GM18526 (cell line): ENCODE results near the gene FRMPD4.

Experiments
- POLR2A ChIP-seq: IDR thresholded peaks from 3 replicates; pipeline ENCODE4 v1.6.1; 2011; ENCODE audit not compliant: insufficient read length; ENCODE audit errors: extremely low read depth

FRMPD4 gene

DNA sequence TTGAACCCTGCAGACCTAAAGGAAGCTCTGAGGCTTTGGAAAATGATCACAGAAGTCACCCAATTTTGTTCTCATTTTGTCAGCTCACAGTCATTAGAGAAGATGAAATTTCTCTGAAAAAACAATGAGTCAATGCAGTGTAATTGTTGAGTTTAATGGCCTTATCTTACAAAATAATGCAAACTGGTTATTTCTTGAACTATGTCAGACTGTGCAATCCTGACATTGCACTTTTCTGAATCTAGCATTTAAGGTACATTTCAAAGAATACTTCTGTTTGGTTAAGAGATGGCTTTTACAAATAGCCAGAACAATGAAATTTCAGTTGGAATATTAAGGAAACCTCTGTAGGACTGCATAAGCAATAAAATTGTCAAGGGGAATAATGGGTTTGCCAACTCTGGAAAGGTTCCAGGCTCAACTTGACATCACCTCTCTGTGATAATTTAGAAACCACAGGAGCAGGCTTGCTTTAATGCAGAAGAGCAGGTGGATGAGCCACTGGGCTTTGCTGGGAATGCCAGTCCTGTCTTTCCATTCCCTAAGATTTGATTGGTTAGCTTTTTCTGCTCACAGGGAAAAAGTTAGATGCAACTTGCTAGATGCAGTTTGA, 222.8 kb downstream of the FRMPD4 start:
- no peak for TF ChIP-seq POLR2A

DNA sequence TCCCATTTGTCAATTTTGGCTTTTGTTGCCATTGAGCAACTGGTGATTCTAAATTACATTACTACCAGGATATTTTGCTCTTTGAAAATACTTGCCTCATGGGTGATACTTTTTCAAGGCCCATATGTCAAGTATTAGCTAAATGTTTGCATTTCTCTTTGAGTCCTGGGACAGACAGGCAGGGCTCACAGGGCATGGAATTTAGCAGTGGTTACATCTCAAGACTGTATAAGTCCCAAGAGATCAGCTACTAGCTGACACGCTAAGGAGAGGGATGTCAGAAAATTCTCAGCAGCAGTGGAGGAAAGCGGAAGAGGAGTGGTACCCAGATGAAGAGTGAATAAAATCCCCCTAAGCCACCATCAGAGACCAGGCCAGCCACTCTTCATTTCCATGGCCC, 224.9 kb downstream of the FRMPD4 start:
- no peak for TF ChIP-seq POLR2A

DNA sequence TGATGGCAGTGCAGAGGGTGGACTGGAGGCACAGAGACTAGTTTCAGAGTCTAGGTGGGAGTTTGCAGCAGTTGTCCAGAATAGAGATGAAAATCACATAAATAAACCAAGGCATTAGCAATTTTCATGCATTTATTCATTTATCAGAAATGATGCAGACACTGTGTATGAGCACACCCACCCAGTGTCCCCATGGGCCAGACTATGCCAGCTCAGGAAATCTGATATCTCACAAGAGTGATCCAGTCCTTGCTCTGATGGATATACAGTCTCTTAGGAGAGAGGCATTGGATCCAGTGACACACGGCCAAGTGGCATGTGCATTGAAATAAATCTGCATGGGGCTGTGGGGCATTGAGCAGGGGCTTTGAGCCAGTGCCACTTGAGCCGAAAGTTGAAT, 228.2 kb downstream of the FRMPD4 start:
- no peak for TF ChIP-seq POLR2A

GRCh38 chrX:12367254-12367653, 229.0 kb downstream of the FRMPD4 start:
- TF ChIP-seq POLR2A = no peak

DNA sequence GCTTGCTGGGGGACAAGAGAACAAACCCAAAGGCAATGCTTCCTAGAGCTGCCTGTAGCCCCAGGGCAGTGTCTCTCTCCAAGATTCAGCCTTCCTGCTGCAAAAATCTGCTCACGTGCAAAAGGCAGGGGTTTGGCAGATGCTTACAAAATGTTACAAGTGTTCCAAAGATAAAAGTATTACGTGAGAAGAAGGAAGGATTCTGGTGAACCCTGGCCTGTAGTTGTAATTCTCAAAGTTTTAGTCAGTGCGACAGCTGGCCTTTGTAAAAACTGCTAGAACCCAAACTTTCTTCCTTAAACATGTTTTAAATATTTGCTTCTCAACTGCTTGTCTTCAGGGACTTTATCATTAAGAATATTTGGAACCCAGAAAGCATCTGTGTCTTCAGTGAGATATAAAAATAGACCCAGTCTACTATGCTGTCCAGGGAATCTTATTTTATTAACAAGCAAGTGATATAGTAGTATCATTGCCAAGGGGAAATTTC, 232.3 kb downstream of the FRMPD4 start:
- TF ChIP-seq POLR2A = no peak

DNA sequence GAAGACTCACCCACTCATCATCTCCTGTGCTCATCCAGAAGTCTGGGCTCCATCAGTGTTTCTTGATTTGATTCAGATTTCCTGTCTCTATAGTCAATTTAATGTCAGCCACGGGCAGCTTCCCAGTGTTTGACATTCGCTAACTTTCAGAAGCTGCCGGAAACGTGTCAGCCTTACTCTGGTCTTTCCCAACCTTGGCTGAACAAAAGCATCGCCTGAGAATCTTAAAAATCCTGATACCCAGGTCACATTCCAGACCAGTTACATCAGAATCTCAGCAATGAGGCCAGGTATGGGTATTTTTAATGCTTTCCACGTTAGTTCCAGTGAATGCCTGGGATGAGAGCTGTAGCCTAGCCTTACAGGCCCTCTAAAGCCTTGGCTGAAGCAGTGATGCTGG, 233.8 kb downstream of the FRMPD4 start:
- no peak for TF ChIP-seq POLR2A

DNA sequence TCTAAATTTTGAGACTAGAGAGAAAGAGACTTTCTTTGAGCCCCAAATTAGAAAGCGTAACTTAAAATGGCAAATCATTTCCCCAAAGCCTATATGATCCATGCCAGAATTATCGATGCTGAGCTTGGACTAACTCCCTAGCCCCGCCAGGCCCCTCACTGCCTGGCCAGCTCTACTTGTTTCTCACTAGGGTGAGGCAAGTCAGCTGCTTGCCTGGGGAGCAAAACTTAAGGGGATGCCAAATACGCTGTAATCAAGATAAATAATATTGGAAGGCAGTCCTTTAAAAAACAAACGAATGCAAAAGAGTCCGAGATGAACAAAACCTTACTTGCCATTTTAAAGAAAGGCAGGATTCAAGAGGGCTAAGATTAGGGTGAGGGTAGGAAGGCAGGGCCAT, 236.0 kb downstream of the FRMPD4 start:
- TF ChIP-seq POLR2A = no peak

- TF ChIP-seq POLR2A = no peak
These were observed 240.0 kb downstream of the FRMPD4 start for GRCh38 chrX:12378253-12378652.

DNA sequence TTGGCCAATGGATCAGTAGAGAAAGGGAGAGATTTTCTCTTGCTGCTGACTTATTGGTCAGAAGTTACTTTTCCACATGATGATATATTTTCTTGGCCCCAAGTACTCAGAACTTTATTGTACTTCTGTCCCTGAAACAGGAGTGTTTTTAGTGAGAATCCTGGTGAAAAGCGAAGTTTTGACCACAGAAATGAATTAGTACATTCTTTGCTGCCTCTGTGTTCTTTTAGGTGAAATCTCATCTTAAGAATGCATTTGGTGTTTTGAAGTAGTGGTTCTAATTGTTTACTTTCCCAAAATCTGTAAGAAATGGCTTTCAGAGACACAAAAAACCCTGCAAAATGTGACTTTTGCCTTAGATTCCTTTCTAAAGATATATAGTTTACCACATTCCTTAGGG, 240.4 kb downstream of the FRMPD4 start:
- TF ChIP-seq POLR2A = no peak

- no peak for TF ChIP-seq POLR2A
These were observed 241.4 kb downstream of the FRMPD4 start for GRCh38 chrX:12379671-12380070.

GRCh38 chrX:12383196-12383595, 244.9 kb downstream of the FRMPD4 start:
- TF ChIP-seq POLR2A = no peak

GRCh38 chrX:12390301-12390700, 252.0 kb downstream of the FRMPD4 start:
- TF ChIP-seq POLR2A = no peak

DNA sequence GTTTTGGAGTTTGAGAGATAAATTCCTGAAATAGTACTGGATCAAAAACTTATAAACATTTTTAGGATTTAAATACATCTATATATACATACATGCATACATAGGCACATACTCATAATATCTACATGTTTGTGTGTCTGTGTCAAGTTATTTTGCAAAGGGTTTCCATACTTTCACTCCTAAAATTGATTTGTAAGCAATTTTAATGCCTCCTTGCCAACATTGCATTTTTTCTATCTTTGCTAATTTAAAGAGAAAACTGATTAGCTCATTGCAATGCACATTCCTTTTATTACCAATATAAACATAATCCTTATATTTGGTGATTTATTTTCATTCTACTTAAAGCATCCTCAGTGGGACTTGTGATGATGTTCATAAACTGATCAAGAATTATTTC, 258.3 kb downstream of the FRMPD4 start:
- TF ChIP-seq POLR2A = no peak

- no peak for TF ChIP-seq POLR2A
These were observed 261.9 kb downstream of the FRMPD4 start for GRCh38 chrX:12400218-12400617.

DNA sequence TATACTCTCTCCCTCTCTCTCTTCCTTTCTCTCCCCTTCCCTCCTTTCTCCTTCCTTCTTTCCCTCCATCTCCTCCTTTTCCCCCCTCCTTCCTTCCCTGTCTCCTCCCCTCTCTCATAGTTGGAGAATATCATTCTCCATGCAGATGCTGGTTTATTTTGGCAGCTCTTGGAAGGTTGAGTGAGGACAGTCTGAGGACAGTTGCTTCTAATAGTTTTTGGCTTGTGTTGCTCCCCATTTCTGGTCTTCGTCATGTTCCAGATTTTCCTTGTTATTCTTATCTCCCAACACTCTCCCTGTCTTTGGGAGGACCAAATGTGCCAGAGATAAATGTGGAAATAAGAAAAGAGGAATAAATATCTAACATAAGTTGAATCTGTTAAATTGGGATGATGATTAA, 263.0 kb downstream of the FRMPD4 start:
- no peak for TF ChIP-seq POLR2A

GRCh38 chrX:12403474-12404082, 265.3 kb downstream of the FRMPD4 start:
- no peak for TF ChIP-seq POLR2A

GRCh38 chrX:12405306-12405705, 267.0 kb downstream of the FRMPD4 start:
- no peak for TF ChIP-seq POLR2A

DNA sequence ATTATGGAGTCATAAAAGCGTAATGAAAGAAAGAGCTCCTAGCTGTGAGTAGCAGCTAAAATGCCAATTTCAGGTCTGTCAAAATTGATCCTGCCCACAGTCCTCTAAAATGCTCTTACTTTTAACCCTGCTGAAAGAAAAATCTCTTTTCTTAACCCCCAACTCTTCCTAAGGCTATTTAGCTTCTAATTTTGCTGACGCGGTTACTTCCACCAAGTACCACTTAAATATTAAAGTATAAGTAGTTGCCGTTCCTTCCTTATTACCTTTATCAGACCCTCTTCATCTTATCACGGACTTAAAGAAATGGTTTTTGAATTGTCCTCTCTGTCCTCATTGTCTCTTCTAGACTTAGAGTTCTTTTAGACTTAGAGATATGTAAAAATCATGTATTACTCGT, 272.2 kb downstream of the FRMPD4 start:
- TF ChIP-seq POLR2A = no peak

DNA sequence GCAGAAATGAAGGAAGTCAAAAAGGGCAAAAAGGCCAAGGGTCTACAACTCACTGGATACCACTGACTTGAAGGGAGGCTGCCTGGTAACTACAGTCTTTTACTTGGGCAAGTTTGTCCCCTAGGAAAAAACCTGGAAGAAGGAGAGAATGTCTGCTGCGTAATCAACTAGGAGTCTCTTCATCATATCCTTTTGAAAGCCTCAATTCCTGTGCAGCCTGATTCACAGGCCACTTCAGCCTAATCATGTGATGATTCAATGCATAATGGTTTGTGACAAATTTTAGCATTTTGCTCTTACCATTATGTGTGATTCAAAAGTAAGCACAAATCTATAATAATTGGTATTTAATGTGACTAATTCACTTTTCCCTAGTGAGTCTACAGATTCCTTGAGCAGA, 273.6 kb downstream of the FRMPD4 start:
- no peak for TF ChIP-seq POLR2A
